Lung (tissue), 12 donors: ENCODE measurements around the gene ALCAM. TPM values are rescaled to one million over a fixed set of nuclear protein-coding genes. Genes with fewer than 3 reads are reported as not detected.

ENCODE experiments used
- ATAC-seq: fragments of 200-7000 bp; cut with Tn5 transposase; one replicate; pipeline ENCODE4 v1.9.1; 2020; ENCODE audit warnings: moderate number of reproducible peaks; ENCODE audit not compliant: insufficient read depth, low FRiP score
- DNase-seq, 3 donors: peaks; one replicate each; pipeline ENCODE4 v3.0.0-alpha.2; 2013 to 2017
- H3K27ac ChIP-seq, 2 donors: one replicate each; pipeline ENCODE4 v1.5.1; 2013; ENCODE audit warnings: mild to moderate bottlenecking in 2 of 2, moderate library complexity in 2 of 2, control low read depth in 1 of 2, inconsistent platforms in 1 of 2, low read depth in 1 of 2, low read length in 1 of 2
- H3K27me3 ChIP-seq, 3 donors: one replicate each; pipeline ENCODE4 v1.5.1; 2013; ENCODE audit warnings: low read length in 2 of 3; ENCODE audit not compliant: control insufficient read depth in 3 of 3, insufficient read depth in 3 of 3
- H3K36me3 ChIP-seq, 4 donors: one replicate each; pipeline ENCODE4 v1.5.1; 2013; ENCODE audit warnings: low read length in 4 of 4, mild to moderate bottlenecking in 1 of 4, moderate library complexity in 1 of 4; ENCODE audit not compliant: control insufficient read depth in 4 of 4, insufficient read depth in 4 of 4
- H3K4me1 ChIP-seq, 5 donors: one replicate each; pipeline ENCODE4 v1.5.1; 2013; ENCODE audit warnings: low read length in 5 of 5, mild to moderate bottlenecking in 2 of 5, moderate library complexity in 1 of 5; ENCODE audit not compliant: control insufficient read depth in 5 of 5, insufficient read depth in 5 of 5
- H3K4me3 ChIP-seq: one replicate; pipeline ENCODE4 v1.5.1; 2013; ENCODE audit warnings: mild to moderate bottlenecking, control low read depth, moderate library complexity
- H3K9ac ChIP-seq, 2 donors: one replicate each; pipeline ENCODE4 v1.5.1; 2013; ENCODE audit warnings: low read length in 2 of 2, control low read depth in 1 of 2; ENCODE audit not compliant: insufficient read depth in 1 of 2
- H3K9me3 ChIP-seq, 4 donors: one replicate each; pipeline ENCODE4 v1.5.1; 2013; ENCODE audit warnings: low read length in 3 of 4, mild to moderate bottlenecking in 1 of 4, moderate library complexity in 1 of 4; ENCODE audit not compliant: control insufficient read depth in 4 of 4, insufficient read depth in 3 of 4
- WGBS, 2 donors: extraction: QIAGEN DNeasy Blood & Tissue Kit; methylation state at CpG; one replicate each; pipeline ENCODE4 v1.1.7; 2013; 5-methylcytosine and 5-hydroxymethylcytosine counted together
- polyA plus RNA-seq, 2 donors: library from polyadenylated mRNA; stranded (reverse); fragments of 200-250 nt; gene quantifications; one replicate each; pipeline ENCODE4 v1.2.1, GENCODE V29; 2013
- total RNA-seq, 2 donors: library from RNA; depleted of rRNA in 1 of 2; stranded (reverse); fragments of >200 nt in 1 of 2; gene quantifications; one replicate each; pipeline ENCODE4 v1.2.1, GENCODE V29; 2014 to 2021
- TF ChIP-seq, protein P1 (sequence below): IDR thresholded peaks from 2 replicates; pipeline ENCODE4 v1.5.1; 2012; ENCODE audit warnings: mild to moderate bottlenecking; ENCODE audit errors: control extremely low read depth, extremely low read depth
- donor health status: control.
- donor health status: control.
- donor health status: Bipolar disorder and iron deficiency.
- donor health status: healthy.
- donor health status: DM: yes; HTN: yes; CAD: no.

The ALCAM gene
- total and polyA plus RNA-seq, 4 donors = 55.9 to 252 (median 109) TPM

DNA sequence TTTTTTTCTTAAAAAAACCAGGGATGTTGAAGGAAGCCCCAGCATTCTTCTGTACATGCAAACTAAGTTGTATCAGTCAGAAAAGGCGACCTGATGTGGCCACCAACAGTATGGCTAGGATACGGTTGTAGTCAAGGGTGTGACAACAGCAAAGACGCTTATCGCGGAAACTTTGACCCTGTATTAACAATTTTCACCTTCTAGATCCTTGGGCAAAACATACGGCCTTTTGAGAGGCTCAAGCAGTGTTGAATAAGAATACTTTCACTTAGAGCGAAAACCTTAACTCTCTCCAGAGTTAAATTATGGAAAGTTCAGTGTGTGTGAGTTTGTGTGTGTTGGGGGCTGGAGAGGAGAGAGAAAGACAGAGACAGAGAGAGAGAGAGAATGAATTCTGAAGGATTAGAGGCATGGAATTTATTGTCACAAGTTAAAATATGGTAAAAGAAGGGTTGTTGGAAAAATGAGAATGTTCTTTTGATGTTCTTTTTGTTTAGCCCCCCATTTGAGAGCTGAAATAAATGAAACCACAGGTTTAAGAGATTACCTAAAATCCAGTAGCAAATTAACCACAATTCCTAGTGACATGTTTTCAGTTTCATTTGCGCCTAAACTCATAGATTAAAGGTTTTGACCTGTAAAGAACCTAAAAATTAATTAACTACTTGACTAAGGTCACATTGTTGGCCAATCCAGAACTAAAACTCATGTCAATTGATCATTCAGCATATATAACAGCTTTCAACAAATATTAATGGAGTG, 9.2 kb downstream of the ALCAM start:
- no peak for ATAC-seq
- Histone ChIP-seq H3K9ac (no peak overlapping the region), H3K27ac (no peak overlapping the region), H3K4me1 (no peaks in the 10 kb centered on the region), H3K4me3 (no peak overlapping the region), H3K27me3 (no peaks in the 10 kb centered on the region), H3K36me3 (no peaks in the 10 kb centered on the region), H3K9me3 (no peaks in the 10 kb centered on the region)
- DNase-seq = no peak
- TF ChIP-seq, protein P1, sequence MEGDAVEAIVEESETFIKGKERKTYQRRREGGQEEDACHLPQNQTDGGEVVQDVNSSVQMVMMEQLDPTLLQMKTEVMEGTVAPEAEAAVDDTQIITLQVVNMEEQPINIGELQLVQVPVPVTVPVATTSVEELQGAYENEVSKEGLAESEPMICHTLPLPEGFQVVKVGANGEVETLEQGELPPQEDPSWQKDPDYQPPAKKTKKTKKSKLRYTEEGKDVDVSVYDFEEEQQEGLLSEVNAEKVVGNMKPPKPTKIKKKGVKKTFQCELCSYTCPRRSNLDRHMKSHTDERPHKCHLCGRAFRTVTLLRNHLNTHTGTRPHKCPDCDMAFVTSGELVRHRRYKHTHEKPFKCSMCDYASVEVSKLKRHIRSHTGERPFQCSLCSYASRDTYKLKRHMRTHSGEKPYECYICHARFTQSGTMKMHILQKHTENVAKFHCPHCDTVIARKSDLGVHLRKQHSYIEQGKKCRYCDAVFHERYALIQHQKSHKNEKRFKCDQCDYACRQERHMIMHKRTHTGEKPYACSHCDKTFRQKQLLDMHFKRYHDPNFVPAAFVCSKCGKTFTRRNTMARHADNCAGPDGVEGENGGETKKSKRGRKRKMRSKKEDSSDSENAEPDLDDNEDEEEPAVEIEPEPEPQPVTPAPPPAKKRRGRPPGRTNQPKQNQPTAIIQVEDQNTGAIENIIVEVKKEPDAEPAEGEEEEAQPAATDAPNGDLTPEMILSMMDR = no peak
- WGBS, 2 donors = 92 to 93% methylated on average over 8 of the region's 8 CpGs

DNA sequence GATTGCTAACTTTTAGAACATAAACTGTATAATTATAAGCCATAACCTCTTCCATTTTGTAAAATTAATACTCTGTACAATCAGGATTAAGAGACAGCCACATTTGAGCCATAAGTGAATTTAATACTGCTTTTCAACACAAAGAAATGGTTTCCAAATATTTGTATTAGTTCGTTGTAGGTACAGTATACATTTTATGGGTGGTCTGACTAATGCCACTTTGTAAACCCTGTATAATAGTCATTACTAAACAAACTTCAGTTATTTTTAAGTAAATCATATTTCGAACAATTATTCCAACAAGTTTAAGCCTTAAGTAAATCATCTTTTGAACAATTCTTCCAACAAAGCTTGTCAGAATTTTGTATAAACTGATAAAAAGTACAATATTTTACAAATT, 11.0 kb downstream of the ALCAM start:
- 82 to 89% methylated on average over 2 of the region's 2 CpGs for WGBS, 2 donors
- no peaks in the 10 kb centered on the region for H3K4me1 ChIP-seq
- no peaks in the 10 kb centered on the region for H3K36me3 ChIP-seq
- no peaks in the 10 kb centered on the region for H3K27me3 ChIP-seq
- H3K27ac ChIP-seq = no peak overlapping the region
- no peaks in the 10 kb centered on the region for H3K9me3 ChIP-seq
- TF ChIP-seq, protein P1 = no peak
- ATAC-seq (no peak), DNase-seq (no peak)
- H3K9ac ChIP-seq = no peak overlapping the region
- no peak overlapping the region for H3K4me3 ChIP-seq

DNA sequence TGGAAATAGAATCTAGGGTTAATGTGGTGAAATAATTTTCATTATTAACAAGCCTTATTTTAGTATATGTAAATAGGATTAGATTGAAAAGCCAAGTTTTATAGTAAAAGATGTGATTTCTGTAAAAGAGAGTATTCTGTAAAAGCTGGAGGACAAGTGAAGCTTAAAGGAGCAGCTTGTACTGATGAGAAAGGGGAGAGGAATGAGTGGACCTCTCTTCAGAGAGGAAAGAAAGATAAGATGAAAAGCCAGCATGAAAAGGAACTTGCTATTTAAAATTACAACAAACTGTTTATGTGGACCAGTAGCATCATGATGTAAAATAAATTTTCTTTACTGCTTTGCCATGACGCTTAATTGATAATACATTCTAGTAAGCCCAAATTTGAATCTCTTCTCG, 18.5 kb downstream of the ALCAM start:
- Histone ChIP-seq H3K27ac (no peak overlapping the region), H3K27me3 (no peaks in the 10 kb centered on the region), H3K9ac (no peak overlapping the region), H3K4me3 (no peak overlapping the region), H3K9me3 (no peaks in the 10 kb centered on the region), H3K36me3 (no peaks in the 10 kb centered on the region), H3K4me1 (peaks cover 0 to 4% (median 0%) of the 10 kb centered on the region in 5 donors)
- DNase-seq = no peak
- ATAC-seq = no peak
- TF ChIP-seq, protein P1 = no peak
- WGBS, 2 donors = 91 to 93% methylated on average over 2 of the region's 2 CpGs
